Measurements from ENCODE around the gene ABCD3.
"Not testable (repeated sequence)": the region's sequence is repeated elsewhere in the genome, so short reads cannot be mapped to it uniquely, and the experiment has no call there.

Gene ABCD3

DNA sequence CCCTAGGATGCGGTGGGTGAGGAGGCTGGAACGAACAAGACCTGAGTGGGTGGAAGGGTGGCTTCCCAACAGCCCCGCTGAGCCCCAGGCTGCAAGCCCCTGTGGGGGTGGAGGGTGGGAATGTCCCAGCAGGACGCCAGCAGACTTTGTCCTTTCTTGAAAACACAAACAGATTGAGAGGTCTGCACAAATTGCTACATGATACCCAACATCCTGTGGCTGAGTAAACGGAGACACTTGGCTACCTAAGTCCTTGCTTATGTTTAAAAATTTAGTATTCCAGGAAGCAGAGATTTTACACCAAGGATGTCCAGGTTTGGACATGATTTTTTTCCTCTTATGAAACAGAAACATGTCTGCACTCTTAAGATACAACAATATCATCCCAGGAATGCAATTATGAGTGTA lies 135.1 kb downstream of the ABCD3 start:
- Mint-ChIP-seq H3K27ac (no peak overlapping the region), H3K27me3 (peaks cover 3% of the 10 kb centered on the region), H3K36me3 (no peaks in the 10 kb centered on the region), H3K4me3 (no peak overlapping the region), H3K4me1 (ENCODE audit: low read depth) (no peaks in the 10 kb centered on the region), H3K9me3 (ENCODE audit: low read depth) (no peaks in the 10 kb centered on the region)

DNA sequence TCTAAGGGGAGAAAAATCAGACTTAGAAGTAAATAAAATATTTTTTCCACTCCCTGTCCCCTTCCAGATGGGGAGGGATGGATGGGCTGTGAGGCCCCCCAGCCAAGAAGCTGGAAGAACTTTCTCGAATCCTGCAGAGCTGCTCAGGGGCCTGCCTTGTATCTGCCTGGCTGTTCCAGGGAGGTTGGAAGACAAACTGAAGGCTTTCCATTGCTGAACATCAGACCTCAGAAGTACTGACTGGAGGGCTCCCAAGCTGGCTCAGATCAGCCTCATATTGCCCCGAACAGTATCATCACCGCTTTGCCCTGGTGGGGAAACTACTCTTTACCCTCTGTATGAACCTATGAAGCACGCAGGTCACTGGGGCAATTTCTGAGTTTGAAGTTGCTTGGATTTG lies 135.7 kb downstream of the ABCD3 start:
- H3K27me3 Mint-ChIP-seq, result peaks cover 6% of the 10 kb centered on the region
- no peak overlapping the region for H3K27ac Mint-ChIP-seq
- H3K36me3 Mint-ChIP-seq, result no peaks in the 10 kb centered on the region
- H3K4me1 Mint-ChIP-seq (ENCODE audit: low read depth), result no peaks in the 10 kb centered on the region
- no peak overlapping the region for H3K4me3 Mint-ChIP-seq
- peaks cover 4% of the 10 kb centered on the region for H3K9me3 Mint-ChIP-seq (ENCODE audit: low read depth)

DNA sequence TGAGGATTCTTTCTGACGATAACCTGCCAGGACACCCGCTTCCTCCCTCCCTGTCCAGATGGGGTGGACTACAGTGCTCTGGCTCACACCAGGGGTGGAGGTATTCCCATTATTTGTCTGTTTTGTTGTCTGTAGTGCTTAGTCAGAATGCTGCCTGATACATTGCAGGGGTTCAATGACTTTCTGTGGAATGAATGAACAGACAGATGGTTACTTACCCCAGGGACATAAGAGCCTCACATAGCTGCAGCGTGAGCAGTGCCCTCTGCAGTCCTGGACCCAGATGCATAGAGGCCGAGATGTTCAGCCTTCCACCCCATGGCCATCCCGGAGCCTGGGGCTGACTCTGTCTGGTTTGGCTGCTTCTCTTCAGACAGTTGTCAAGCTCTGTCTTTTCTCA lies 136.4 kb downstream of the ABCD3 start:
- Mint-ChIP-seq H3K4me1 (ENCODE audit: low read depth) (no peaks in the 10 kb centered on the region), H3K27me3 (peaks cover 6% of the 10 kb centered on the region), H3K36me3 (no peaks in the 10 kb centered on the region), H3K4me3 (no peak overlapping the region), H3K9me3 (ENCODE audit: low read depth) (peaks cover 4% of the 10 kb centered on the region), H3K27ac (no peak overlapping the region)

DNA sequence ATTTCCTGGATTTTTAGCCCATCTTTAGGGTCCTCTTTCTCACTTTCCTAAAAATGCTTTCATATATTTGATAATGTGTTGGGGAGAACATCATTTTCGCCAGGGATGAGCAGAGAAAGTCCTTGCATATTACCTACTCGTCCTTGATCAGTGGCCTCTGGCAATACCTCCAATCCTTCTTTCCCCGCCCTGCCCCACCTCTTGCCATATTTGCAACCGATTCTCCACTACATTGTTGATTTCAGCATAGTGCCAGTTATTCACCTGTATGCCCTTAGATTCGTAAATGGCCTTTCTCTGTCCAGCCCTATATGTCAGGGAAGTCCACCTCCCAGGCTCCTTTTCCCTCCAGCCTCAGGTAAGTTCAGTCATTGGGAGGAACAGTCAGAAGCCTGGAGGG lies 136.9 kb downstream of the ABCD3 start:
- Mint-ChIP-seq H3K4me1 (ENCODE audit: low read depth) (no peaks in the 10 kb centered on the region), H3K36me3 (no peaks in the 10 kb centered on the region), H3K27me3 (peaks cover 6% of the 10 kb centered on the region), H3K9me3 (ENCODE audit: low read depth) (peaks cover 4% of the 10 kb centered on the region), H3K4me3 (no peak overlapping the region), H3K27ac (no peak overlapping the region)

DNA sequence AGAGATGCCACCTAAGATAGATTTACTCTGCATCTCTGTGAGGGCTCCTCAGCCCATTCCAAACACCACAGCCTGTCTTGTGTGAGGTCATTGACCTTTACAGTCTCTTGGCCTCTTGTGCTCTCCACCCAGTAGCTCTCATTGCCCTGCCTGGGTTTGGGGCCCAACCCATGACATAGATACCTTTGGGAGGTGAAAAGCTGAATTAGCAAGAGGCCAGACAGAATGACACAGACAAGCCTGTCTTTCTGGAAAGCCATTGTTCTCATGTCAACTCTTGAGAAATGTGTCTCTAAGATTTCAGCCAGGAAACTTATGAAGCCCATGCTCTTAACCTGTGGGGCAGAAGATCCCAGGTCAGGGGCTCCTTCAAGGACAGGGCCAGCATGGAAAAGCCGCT lies 141.7 kb downstream of the ABCD3 start:
- Mint-ChIP-seq H3K4me1 (ENCODE audit: low read depth) (no peaks in the 10 kb centered on the region), H3K36me3 (no peaks in the 10 kb centered on the region), H3K27ac (no peak overlapping the region), H3K27me3 (peaks cover 10% of the 10 kb centered on the region), H3K4me3 (no peak overlapping the region), H3K9me3 (ENCODE audit: low read depth) (peaks cover 4% of the 10 kb centered on the region)

DNA sequence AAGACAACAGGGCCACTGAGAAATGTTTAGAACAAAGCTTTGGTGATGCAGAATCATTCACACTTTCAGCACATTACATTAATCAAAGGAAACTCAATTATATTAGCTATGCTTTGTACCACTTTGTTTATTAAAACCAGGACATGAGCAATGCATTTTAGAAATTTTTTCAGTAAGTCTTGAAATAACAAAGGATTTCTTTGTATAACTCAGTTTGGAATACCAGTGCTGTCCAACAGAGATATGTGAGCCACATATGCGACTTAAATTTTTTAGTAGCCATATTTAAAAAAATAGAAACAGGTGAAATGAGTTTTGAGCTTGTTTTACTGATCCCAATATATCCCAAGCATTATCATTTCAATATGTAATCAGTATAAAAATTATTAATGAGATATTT lies 142.1 kb downstream of the ABCD3 start:
- H3K9me3 Mint-ChIP-seq (ENCODE audit: low read depth), result peaks cover 4% of the 10 kb centered on the region
- no peak overlapping the region for H3K4me3 Mint-ChIP-seq
- no peak overlapping the region for H3K27ac Mint-ChIP-seq
- H3K4me1 Mint-ChIP-seq (ENCODE audit: low read depth), result no peaks in the 10 kb centered on the region
- H3K27me3 Mint-ChIP-seq, result peaks cover 8% of the 10 kb centered on the region
- H3K36me3 Mint-ChIP-seq, result no peaks in the 10 kb centered on the region

DNA sequence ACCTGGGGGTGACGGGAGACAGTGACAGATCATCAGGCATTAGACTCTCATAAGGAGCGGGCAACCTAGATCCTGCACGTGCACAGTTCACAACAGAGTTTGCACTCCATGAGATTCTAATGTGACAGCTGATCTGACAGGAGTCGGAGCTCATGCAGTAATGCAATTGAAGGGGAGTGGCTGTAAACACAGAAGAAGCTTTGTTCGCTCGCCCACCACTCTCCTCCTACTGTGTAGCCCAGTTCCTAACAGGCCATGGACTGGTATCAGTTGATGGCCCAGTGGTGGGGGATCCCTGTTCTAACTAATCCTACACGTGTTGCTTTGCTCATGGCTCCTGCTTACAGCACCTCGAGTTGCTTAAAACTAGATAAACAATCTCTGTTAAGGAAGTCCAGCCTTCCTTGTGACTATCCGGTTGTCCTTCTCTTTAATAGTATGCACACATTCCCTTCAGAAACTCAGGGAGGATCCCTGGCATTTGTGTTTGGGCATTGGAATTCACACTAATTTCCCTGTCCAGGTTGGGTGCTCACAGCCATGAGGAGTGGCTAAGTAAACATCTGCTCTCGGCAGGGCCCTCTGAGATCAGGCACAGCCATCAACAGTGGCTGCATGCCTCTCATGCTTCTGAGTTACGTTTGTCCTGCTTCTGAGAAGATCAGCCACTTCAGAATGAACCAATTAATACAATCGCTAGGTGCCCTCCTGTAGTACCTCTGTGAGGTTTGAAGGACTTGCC lies 144.5 kb downstream of the ABCD3 start:
- peaks cover 4% of the 10 kb centered on the region for H3K9me3 Mint-ChIP-seq (ENCODE audit: low read depth)
- no peaks in the 10 kb centered on the region for H3K36me3 Mint-ChIP-seq
- no peak overlapping the region for H3K4me3 Mint-ChIP-seq
- peaks cover 7% of the 10 kb centered on the region for H3K27me3 Mint-ChIP-seq
- no peaks in the 10 kb centered on the region for H3K4me1 Mint-ChIP-seq (ENCODE audit: low read depth)
- H3K27ac Mint-ChIP-seq, result no peak overlapping the region

DNA sequence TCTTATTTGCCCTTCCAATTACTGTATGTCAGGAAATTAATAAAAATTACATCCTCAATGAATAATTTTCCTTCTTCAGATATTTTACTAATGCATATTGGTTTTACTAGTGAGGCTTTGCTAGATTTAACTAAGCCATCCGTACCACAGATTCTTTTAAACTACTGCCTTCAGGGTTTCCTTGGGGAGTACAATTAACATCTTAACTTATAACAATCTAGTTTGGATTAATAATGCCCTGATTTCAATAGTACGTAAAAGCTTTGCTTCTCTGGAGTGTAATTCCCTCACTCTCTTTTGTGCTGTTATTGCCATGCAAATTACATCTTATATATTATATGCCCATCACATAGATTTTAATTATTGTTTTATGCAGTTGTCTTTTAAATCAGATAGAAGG lies 147.7 kb downstream of the ABCD3 start:
- no peaks in the 10 kb centered on the region for H3K9me3 Mint-ChIP-seq (ENCODE audit: low read depth)
- no peaks in the 10 kb centered on the region for H3K36me3 Mint-ChIP-seq
- peaks cover 4% of the 10 kb centered on the region for H3K27me3 Mint-ChIP-seq
- H3K4me1 Mint-ChIP-seq (ENCODE audit: low read depth), result no peaks in the 10 kb centered on the region
- no peak overlapping the region for H3K4me3 Mint-ChIP-seq
- no peak overlapping the region for H3K27ac Mint-ChIP-seq

DNA sequence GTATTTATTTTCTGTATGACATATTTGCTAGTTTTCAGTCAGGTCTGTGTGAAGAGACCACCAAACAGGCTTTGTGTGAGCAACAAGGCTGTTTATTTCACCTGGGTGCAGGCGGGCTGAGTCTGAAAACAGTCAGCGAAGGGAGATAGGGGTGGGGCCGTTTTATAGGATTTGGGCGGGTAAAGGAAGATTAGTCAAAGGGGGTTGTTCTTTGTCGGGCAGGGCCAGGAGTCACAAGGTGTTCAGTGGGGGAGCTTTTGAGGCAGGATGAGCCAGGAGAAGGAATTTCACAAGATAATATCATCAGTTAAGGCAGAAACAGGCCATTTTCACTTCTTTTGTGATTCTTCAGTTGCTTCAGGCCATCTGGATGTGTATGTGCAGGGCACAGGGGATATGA lies 148.2 kb downstream of the ABCD3 start:
- H3K4me1 Mint-ChIP-seq (ENCODE audit: low read depth); H3K4me3 Mint-ChIP-seq; H3K27ac Mint-ChIP-seq; H3K9me3 Mint-ChIP-seq (ENCODE audit: low read depth); H3K27me3 Mint-ChIP-seq; H3K36me3 Mint-ChIP-seq: not testable (repeated sequence)

DNA sequence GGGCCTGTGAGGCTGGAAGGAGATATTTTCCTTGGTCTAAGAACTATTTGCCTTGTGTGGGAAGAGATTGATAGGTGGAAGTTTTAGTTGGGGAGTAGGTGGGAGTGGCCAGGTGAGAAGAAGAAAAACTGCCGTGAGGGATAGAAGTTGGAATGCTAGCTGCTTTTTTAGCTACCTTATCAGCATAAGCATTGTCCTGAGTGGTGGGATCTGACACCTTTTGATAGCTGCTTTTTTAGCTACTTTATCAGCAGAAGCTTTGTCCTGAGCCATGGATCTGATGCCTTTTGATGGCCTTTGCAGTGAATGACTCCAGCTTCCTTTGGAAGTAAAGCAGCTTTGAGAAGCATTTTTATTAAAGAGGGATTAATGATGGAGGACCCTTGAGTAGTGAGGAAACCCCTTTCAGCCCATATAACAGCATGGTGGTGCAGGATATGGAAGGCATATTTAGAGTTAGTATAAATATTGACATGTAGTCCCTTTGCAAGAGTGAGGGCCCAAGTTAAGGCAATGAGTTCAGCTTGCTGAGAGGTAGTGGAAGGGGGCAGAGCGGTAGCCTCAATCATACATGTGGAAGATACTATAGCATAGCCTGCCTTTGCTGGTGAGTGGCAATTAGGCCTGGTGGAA lies 149.9 kb downstream of the ABCD3 start:
- not testable (repeated sequence) for H3K9me3 Mint-ChIP-seq (ENCODE audit: low read depth); H3K27me3 Mint-ChIP-seq; H3K36me3 Mint-ChIP-seq; H3K27ac Mint-ChIP-seq; H3K4me3 Mint-ChIP-seq; H3K4me1 Mint-ChIP-seq (ENCODE audit: low read depth)

All from activated naive CD8-positive, alpha-beta T cell (primary cell).